Effector memory CD4-positive, alpha-beta T cell (primary cell): ENCODE measurements around the gene FOXL2.

ENCODE experiments used
- DNase-seq, 3 donors: peaks; one replicate each; pipeline ENCODE4 v3.0.0-alpha.2; 2020
- H3K27ac ChIP-seq: 2 replicates; pipeline ENCODE4 v1.7.0; 2013; ENCODE audit warnings: mild to moderate bottlenecking, low read length, moderate library complexity; ENCODE audit not compliant: insufficient read depth, poor library complexity, severe bottlenecking
- H3K27me3 ChIP-seq: replicated peaks from 2 replicates; pipeline ENCODE4 v1.7.0; 2013; ENCODE audit warnings: mild to moderate bottlenecking, low read length; ENCODE audit not compliant: insufficient read depth, control insufficient read depth, poor library complexity, severe bottlenecking
- H3K36me3 ChIP-seq: 2 replicates; pipeline ENCODE4 v1.7.0; 2013; ENCODE audit warnings: mild to moderate bottlenecking, low read length, moderate library complexity; ENCODE audit not compliant: control insufficient read depth, insufficient read depth
- H3K4me1 ChIP-seq: 2 replicates; pipeline ENCODE4 v1.7.0; 2013; ENCODE audit warnings: low read length, mild to moderate bottlenecking; ENCODE audit not compliant: control insufficient read depth, insufficient read depth, poor library complexity, severe bottlenecking
- H3K4me3 ChIP-seq: 2 replicates; pipeline ENCODE4 v1.7.0; 2013; ENCODE audit warnings: low read length, low read depth, mild to moderate bottlenecking; ENCODE audit not compliant: insufficient read depth, poor library complexity, severe bottlenecking
- H3K9me3 ChIP-seq: 2 replicates; pipeline ENCODE4 v1.7.0; 2013; ENCODE audit warnings: mild to moderate bottlenecking, low read length, moderate library complexity; ENCODE audit not compliant: control insufficient read depth

Gene FOXL2

GRCh38 chr3:138898708-138899107, 48.2 kb downstream of the FOXL2 start:
- H3K9me3 ChIP-seq: no peaks in the 10 kb centered on the region
- no peak overlapping the region for H3K4me3 ChIP-seq
- no peak overlapping the region for H3K27ac ChIP-seq
- no peaks in the 10 kb centered on the region for H3K4me1 ChIP-seq
- H3K36me3 ChIP-seq: no peaks in the 10 kb centered on the region
- no peak for DNase-seq
- no peaks in the 10 kb centered on the region for H3K27me3 ChIP-seq

GRCh38 chr3:138898301-138898700, 48.6 kb downstream of the FOXL2 start:
- H3K9me3 ChIP-seq: no peaks in the 10 kb centered on the region
- H3K27me3 ChIP-seq: no peaks in the 10 kb centered on the region
- DNase-seq: no peak
- no peaks in the 10 kb centered on the region for H3K4me1 ChIP-seq
- no peak overlapping the region for H3K27ac ChIP-seq
- no peaks in the 10 kb centered on the region for H3K36me3 ChIP-seq
- H3K4me3 ChIP-seq: no peak overlapping the region
